Astrocyte of the cerebellum (primary cell): Measurements from ENCODE around the gene AMBRA1.

Experiments
- DNase-seq: peaks from one replicate; pipeline ENCODE4 v3.0.0-alpha.2; 2011; ENCODE audit warnings: low read depth
- H3K4me3 ChIP-seq: 2 replicates; pipeline ENCODE4 v1.5.1; 2011; ENCODE audit warnings: mild to moderate bottlenecking, low read depth, low read length, moderate library complexity
- CTCF ChIP-seq: IDR thresholded peaks from 2 replicates; pipeline ENCODE4 v1.5.1; 2012; ENCODE audit warnings: low read length, low read depth, moderate library complexity, mild to moderate bottlenecking; ENCODE audit errors: missing control alignments
- in situ Hi-C: cut with HindIII; loops from 2 replicates; pipeline ENCODE4 v1.10.0; 2017; ENCODE audit warnings: low sequenced_read_pairs

The AMBRA1 gene

GRCh38 chr11:46414879-46415278, 178.9 kb downstream of the AMBRA1 start:
- TF ChIP-seq CTCF = no peak
- no peak overlapping the region for H3K4me3 ChIP-seq
- no peak for DNase-seq
- in situ Hi-C loops = no loop called here

GRCh38 chr11:46414466-46414796, 179.4 kb downstream of the AMBRA1 start:
- no peak for TF ChIP-seq CTCF
- H3K4me3 ChIP-seq = no peak overlapping the region
- in situ Hi-C loops = no loop called here
- DNase-seq = no peak

- no peak for DNase-seq
- in situ Hi-C loops = no loop called here
- no peak for TF ChIP-seq CTCF
- H3K4me3 ChIP-seq = no peak overlapping the region
Observed at GRCh38 chr11:46413760-46414465, 179.9 kb downstream of the AMBRA1 start.

GRCh38 chr11:46410021-46410420, 183.8 kb downstream of the AMBRA1 start:
- peak; percentile 48 for TF ChIP-seq CTCF
- DNase-seq = no peak
- in situ Hi-C loops = no loop called here
- no peak overlapping the region for H3K4me3 ChIP-seq

GRCh38 chr11:46408407-46408986, 185.3 kb downstream of the AMBRA1 start:
- no peak for DNase-seq
- no peak for TF ChIP-seq CTCF
- no peak overlapping the region for H3K4me3 ChIP-seq
- in situ Hi-C loops = no loop called here

- DNase-seq = no peak
- H3K4me3 ChIP-seq = no peak overlapping the region
- in situ Hi-C loops = no loop called here
- no peak for TF ChIP-seq CTCF
Observed at GRCh38 chr11:46407635-46408034, 186.2 kb downstream of the AMBRA1 start.
